Activated CD8-positive, alpha-beta memory T cell treated with anti-CD3 and anti-CD28 coated beads, Interleukin-2, amount 50 U/mL, for 48 hours (primary cell): ENCODE measurements around the gene FMOD.
"Not testable (repeated sequence)": the region's sequence is repeated elsewhere in the genome, so short reads cannot be mapped to it uniquely, and the experiment has no call there.

Experiments used
- DNase-seq: peaks from one replicate; pipeline ENCODE4 v3.0.0-alpha.2; 2020

FMOD gene

DNA sequence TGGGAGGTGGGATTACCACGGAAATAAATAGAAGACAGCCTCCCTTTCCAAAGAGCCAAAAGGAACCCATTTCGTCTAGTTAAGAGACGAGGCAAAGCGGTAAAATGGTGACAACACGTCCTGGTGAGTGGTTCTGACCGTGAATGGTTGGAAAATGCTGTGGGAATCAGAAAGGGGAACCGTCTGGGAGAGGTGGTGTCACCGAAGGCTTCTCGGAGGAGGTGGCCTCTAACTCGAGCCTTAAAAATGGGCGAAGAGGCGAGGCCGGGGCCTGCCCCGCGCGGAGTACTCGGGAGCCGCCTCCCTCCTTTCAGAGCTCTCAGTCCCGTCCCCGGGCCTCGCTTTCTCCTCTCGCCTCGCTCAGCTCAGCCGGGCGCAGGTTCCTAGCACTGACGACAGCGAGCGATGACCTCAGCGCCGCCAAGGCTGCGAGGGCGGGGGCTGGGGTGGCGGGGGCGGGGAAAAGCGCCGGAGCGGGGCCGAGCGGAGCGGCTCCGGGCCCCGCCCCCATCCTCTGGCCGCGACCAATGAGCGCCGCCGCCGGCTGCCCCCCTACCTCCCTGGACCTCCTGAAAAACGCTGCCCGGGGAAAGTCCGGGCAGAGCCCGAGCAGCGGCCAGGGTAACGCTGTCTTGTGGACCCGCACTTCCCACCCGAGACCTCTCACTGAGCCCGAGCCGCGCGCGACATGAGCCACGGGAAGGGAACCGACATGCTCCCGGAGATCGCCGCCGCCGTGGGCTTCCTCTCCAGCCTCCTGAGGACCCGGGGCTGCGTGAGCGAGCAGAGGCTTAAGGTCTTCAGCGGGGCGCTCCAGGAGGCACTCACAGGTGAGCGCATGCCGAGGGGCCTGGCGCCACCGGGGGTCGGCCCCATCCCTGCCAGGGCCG, 45.8 kb downstream of the FMOD start, which contains the start of gene BTG2:
Gene BTG2 (plus strand): TSS at position 601 of the 890 bp plus-strand sequence. CDS start 88 bp downstream, at position 689.
- peak; percentile 93 for DNase-seq

DNA sequence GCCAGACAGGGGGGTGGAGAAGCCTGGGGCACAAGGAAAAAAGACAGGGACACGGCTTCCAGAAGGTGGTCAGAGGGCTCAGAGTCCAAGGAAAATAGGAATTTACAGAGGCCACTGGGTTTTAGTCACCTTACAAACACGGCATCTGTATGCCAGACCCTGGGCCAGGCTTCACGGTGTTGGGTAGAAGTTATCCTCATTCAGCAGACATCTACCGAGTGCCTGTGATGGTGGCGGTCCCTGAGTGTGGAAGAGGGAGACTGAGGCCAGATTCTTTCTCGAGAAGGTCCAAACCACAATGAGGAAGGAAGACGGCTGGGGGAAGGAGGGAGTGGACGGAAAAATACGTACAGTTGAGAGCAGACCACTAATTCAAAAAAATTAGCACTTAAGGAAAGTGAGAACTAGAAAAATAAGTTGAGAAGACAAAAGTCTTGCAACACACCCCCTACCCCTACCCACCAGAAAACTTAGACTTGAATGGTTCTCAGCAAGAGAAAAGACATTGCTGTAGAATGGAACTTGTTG, 46.5 kb downstream of the FMOD start:
- DNase-seq = no peak

DNA sequence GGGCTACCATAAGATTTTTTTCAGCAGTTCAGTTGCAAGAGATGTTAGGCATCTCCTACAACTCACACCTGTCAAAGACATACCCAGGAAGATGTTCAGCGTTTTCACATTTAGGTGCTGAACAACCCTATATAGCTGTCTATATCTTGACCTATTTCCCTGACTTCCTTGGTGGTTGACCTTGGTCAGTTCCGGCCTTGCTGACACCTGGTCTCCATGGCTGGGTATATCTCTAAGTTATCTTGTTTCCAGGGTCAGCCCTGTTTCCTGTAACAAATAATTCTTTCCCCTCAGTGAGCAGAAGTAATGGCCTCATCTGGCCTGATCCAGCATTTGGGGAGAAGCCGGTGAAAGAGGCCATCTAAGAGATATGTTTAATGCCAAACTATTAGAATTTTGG, 48.0 kb downstream of the FMOD start:
- no peak for DNase-seq

DNA sequence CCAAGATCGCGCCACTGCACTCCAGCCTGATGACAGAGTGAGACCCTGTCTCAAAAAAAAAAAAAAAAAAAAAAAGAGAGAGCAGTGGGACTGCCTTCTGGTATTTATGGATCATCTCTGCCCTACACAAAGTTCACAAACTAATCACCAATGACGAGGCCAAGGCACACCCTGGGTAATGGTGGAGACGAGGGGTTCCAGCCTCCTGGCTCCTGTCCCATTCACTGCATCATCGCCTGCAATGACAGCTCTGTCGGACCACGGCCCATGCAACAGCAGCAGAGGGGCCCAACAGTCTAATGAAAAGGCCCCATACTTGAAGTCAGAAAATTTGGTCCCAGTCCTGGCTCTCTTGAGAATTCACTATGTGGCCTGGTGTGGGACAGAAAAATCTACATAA, 48.5 kb downstream of the FMOD start:
- no peak for DNase-seq

DNA sequence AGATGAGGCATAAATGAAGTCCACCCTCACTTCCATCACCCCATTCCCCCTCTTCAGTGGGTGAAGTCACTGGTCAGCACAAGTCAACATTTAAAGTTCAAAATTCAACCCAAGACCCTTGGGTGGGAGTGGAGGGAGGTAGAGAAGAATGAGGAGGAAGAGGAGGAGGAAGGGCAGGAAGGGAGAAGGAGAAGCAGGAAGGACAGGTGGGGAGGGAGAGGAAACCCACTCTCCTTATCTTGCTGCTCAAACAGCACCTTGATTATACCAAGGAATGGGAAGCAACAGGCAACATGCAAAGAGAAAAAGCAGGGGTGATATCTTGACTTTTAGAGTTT, 49.6 kb downstream of the FMOD start:
- no peak for DNase-seq

DNA sequence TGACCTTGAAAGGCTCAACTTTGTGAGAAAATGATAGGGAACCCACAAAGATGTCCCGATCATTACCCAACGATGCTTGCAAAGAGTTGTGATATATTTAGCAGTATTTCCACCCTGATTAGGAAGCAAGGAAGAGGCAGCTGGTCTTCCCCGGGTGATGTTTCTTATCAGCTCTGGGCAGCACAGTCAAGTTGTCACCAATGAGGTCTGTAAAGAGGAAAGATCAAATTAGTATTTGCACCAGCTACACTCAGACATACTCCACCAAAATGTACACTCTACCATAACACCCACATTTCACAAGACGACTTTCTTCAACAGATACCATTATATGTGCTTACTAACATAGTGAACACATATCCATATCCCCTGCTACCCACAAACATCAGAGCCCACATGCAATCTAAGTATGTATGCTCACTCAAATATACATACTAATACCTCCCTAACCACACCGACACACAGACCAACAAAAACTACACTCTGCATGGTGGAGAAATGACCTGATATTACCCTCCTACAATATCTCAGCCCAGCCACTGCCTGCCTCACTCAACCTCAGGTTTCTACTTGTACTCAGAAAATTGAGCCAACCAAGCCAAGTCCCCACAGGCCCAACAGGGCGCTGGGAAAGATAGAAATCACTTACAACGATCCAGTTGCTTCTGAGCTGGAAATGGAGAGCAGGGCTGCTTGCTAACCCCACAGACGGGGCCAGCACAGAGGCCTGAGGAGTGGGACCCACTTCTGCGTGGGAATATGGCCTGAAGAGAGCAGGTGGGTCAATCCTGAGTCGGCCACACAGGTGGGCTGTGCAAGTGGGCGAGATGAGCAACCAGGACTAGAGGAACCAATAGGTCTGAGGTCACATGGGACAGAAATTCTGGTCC, 50.2 kb downstream of the FMOD start:
- no peak for DNase-seq

DNA sequence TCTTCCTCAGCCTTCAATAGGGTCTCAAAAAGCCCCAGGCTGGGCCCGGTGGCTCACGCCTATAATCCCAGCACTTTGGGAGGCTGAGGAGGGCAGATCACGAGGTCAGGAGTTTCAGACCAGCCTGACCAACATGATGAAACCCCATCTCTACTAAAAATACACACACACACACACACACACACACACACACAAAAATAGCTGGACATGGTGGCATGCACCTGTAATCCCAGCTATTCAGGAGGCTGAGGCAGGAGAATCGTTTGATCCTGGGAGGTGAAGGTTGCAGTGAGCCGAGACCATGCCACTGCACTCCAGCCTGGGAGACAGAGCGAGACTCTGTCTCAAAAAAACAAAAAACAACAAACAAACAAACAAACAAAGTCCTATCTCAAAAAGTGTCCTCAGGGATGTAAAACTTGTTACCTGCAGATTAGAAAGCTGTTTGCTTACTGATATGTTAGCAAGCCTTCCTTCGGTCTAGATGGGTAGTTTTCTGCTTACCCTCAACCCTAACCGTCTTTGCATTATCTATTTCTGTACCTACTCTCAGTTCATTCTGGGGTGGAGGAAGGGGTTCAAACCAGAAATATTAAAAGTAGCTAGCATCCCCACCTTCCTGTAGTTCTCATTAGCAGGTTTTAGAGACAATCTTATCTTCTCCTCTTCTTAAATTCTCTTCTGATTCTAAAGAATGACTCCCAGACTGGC, 51.0 kb downstream of the FMOD start:
- not testable (repeated sequence) for DNase-seq

DNA sequence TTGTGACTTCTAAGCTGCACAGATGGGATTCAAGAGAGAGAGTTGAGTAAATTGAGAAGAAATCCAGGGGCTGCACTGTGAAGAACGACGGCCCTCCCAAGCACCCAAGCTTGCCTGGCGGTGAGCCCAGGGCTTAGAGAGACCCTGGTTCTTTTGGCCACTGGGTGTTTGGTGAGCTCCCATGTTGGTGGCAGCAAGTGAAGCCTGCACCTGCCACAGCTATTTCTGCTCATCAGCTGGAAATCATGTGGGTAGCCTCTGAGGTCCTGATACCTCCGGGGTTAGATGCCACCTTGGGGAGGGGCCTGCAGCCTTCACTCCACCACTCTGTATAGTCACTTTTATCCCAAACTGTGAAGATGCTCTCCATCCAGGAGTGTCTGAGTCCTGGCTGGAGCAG, 51.8 kb downstream of the FMOD start:
- DNase-seq = no peak

DNA sequence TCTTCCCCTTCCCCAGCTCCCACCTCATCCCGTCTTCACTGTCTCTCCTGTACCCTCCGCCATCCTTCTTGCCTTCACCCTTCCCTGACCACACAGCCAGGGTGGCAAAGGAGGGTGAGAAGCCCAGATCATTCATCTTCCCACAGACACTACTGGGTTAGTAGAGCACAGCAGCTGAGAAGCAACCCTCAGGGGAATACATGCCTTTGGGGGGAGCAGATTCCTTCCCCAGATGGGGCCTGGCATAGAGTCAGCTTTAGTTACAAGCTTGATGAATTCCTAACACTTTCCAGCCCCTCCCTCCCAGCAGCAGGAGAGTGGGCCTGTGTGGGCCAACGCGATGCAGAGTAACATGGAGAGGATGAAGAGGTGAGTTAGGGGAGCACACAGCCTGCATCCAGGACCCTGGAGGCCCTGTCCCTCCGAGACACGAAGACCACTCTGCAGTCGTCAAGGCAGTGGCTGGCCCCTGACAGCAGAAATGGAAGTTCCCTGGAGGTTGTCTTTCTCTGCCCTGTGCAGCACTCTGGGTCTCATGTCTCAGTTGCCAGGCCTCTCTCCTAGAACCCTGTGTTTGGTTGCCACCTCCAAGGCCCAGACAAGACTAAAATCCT, 54.4 kb downstream of the FMOD start:
- no peak for DNase-seq

DNA sequence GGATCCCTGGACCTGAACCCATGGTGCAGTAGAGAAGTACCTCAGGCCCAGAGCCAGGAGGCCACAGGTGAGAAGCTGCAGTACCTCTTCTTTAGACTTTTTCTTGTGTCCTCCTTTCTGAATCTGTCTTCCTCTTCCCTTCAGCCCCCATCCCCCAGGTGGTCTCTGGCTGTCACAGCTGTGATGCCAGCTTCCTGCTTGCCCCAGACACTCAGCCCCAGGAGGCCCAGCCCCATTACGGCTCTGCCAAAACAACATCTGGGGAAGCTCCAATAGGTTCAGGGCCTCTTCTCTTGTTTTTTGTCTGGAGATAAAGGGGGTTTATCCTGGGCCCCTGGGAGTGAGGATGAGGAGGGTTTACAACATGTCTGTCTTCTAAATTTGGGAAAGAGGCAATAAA, 55.1 kb downstream of the FMOD start:
- DNase-seq = no peak

DNA sequence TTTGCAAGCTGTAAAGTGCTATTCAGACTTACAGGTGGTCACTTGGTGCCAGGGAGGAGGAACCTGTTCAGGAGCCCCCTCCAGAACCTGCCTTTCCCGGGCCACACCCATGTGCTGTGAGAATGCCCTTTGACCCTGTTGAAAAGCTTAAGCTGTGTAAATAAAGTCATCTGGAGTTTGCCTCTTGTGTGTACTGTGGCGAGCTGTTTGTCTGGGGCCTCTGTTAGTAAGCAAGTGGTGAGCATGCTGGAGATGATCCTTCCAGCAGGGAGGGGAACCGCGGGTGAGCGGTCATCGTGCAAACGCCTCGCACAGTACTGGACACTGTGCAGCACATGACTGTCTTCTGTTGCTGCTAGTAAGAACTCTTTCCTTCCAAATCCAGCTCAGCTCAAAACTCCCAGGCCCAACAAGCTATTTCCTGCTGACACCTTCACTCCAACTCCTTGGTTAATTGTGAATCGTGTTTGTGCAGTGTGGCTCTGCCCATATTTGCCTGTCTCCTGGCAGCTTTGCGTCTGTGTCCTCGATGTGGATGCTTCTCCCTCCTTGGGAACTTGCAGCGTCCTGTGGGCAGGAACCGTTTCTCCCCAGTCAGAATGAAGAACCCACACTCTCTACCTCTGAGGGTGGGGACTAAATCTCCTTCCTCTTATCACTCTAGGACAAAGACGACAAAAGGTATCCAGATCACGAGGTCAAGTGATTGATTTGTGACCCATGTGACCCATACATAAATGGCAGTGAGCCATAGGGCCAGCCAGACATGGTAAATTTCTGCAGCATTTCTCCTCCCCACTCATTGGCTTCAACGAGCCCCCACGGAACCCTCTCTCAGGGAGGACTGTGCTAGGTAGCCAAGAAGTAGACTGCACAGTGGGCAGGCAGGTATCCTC, 59.5 kb downstream of the FMOD start:
- DNase-seq = no peak
